Upper lobe of left lung (tissue), 6 donors: ENCODE results near the gene CMPK2. TPM values are rescaled to one million over a fixed set of nuclear protein-coding genes. Genes with fewer than 3 reads are reported as not detected.

Experiments used
- ATAC-seq, 2 donors: fragments of 200-7000 bp; cut with Tn5 transposase; one replicate each; pipeline ENCODE4 v1.9.1; 2022; ENCODE audit warnings: mild to moderate bottlenecking in 2 of 2, moderate library complexity in 2 of 2; ENCODE audit not compliant: low FRiP score in 2 of 2
- DNase-seq, 2 donors: peaks; one replicate each; pipeline ENCODE4 v3.0.0-alpha.2; 2019 to 2020
- H3K27ac ChIP-seq, 4 donors: fragments of 200-600 bp; sonication (generic); one replicate each; pipeline ENCODE4 v1.5.1; 2016 to 2019
- H3K27me3 ChIP-seq, 4 donors: fragments of 200-600 bp; sonication (generic); one replicate each; pipeline ENCODE4 v1.5.1; 2017 to 2019
- H3K36me3 ChIP-seq, 4 donors: fragments of 200-600 bp; sonication (generic); one replicate each; pipeline ENCODE4 v1.5.1; 2016 to 2019
- H3K4me1 ChIP-seq, 4 donors: fragments of 200-600 bp; sonication (generic); one replicate each; pipeline ENCODE4 v1.5.1; 2018 to 2019
- H3K4me3 ChIP-seq, 4 donors: fragments of 200-600 bp; sonication (generic); one replicate each; pipeline ENCODE4 v1.5.1; 2017 to 2019; ENCODE audit warnings: mild to moderate bottlenecking in 2 of 4, moderate library complexity in 1 of 4
- H3K9me3 ChIP-seq, 4 donors: fragments of 200-600 bp; sonication (generic); one replicate each; pipeline ENCODE4 v1.5.1; 2018 to 2019
- CTCF ChIP-seq, 6 experiments: fragments of 450-650 bp in 4 of 6; fragments of 200-600 bp in 2 of 6; sonication (generic) in 2 of 6; IDR thresholded peaks; one replicate each; pipeline ENCODE4 v1.5.1; 2016 to 2019; ENCODE audit warnings: antibody characterized with exemption in 6 of 6
- EP300 ChIP-seq, 4 donors: sonication (generic); formaldehyde crosslinking; IDR thresholded peaks; one replicate each; pipeline ENCODE4 v1.5.1; 2017; ENCODE audit warnings: antibody characterized with exemption in 4 of 4, control low read depth in 2 of 4
- POLR2A ChIP-seq, 4 donors: fragments of 450-650 bp; IDR thresholded peaks; one replicate each; pipeline ENCODE4 v1.5.1; 2016 to 2017; ENCODE audit warnings: antibody characterized with exemption in 4 of 4, mild to moderate bottlenecking in 2 of 4
- POLR2AphosphoS5 ChIP-seq, 2 donors: sonication (generic); formaldehyde crosslinking; IDR thresholded peaks; one replicate each; pipeline ENCODE4 v1.5.1; 2017; ENCODE audit warnings: antibody characterized with exemption in 2 of 2
- whole genome bisulfite sequencing, 2 donors: methylation state at CpG; one replicate each; pipeline ENCODE4 v1.1.5; 2017 to 2018; 5-methylcytosine and 5-hydroxymethylcytosine counted together
- total RNA-seq, 6 donors: library from RNA; depleted of rRNA in 4 of 6; stranded (reverse); fragments of >200 nt in 4 of 6; gene quantifications; one replicate each; pipeline versions ENCODE4 v1.1.0 to v1.2.1, GENCODE V29; 2016 to 2021
- donor health status: DM: no; HTN: no; CAD: no; lungs with moderate emphysema.
- donor health status: DM: no; HTN: yes; CAD: no; lungs with severe emphysema.

CMPK2 gene
- total RNA-seq, 6 donors from 2014 or later = 18.0 to 37.2 (median 20.7) TPM

GRCh38 chr2:6911721-6912120 is 46.0 kb upstream of the CMPK2 start:
- no peak for DNase-seq
- Histone ChIP-seq H3K36me3 (no peaks in the 10 kb centered on the region), H3K27ac (no peak overlapping the region), H3K4me1 (peaks cover 0 to under 1% (median 0%) of the 10 kb centered on the region in 4 donors), H3K4me3 (no peak overlapping the region), H3K9me3 (no peaks in the 10 kb centered on the region), H3K27me3 (no peaks in the 10 kb centered on the region)
- no peak for ATAC-seq
- no peak for TF ChIP-seq POLR2A (IDR thresholded peaks at IDR 0.05)
- TF ChIP-seq POLR2AphosphoS5 (IDR thresholded peaks at IDR 0.05) = no peak
- TF ChIP-seq CTCF (IDR thresholded peaks at IDR 0.05) = no peak
- TF ChIP-seq EP300 (IDR thresholded peaks at IDR 0.05) = no peak

DNA sequence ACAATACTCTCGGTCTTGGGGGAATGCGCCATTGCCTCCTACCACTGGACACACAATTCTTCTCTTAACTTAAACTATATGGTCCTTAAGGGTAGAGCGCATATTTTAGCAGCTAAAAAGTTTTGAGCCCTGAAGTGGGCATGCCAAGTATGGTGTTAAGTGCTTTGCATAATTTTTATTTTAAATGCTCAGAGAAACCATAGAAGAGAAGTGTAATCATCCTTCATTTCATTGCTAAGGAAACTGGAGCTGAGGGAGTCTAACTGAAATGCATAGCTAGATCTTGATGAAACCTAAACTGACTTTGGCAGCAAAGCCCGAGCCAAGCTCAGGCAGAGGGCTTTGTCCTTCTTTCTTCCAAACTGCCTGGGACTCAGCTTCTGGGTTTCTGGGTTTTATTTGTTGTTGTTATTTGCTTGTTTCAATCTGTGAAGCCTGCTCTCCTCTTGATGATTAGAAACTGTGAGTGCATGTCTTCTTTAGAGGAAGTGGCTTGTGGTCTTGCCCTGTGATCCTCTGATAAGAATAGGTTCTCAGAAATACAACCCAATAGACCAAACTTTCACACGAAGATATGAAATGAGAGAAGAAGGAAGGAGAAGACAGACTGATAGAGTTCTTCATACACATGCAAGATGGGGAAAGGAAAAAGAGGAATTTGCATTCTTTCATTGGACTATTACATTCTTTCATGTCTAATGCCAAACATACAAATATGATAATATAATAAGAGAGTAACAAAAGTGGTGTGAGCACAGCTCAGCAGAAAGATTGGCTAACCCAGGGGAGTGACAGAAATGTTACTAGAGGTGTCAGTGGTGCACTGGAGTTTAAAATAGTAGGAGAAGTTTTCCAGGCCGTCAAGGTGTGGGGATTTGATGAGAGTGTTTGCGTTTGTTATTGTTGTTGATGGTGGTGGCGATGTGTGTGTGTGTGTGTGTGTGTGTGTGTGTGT is 44.0 kb upstream of the CMPK2 start:
- DNase-seq (no peak), ATAC-seq (no peak)
- Histone ChIP-seq H3K27me3 (no peaks in the 10 kb centered on the region), H3K27ac (no peak overlapping the region), H3K4me3 (no peak overlapping the region), H3K4me1 (no peaks in the 10 kb centered on the region), H3K36me3 (no peaks in the 10 kb centered on the region), H3K9me3 (no peaks in the 10 kb centered on the region)
- TF ChIP-seq CTCF (IDR thresholded peaks at IDR 0.05) (no peak), EP300 (IDR thresholded peaks at IDR 0.05) (no peak), POLR2AphosphoS5 (IDR thresholded peaks at IDR 0.05) (no peak)
- WGBS, 2 donors = 65 to 66% methylated on average over 8 of the region's 8 CpGs

- Histone ChIP-seq H3K36me3 (no peaks in the 10 kb centered on the region), H3K9me3 (no peaks in the 10 kb centered on the region)
Observed at GRCh38 chr2:6908291-6908690, 42.6 kb upstream of the CMPK2 start.

DNA sequence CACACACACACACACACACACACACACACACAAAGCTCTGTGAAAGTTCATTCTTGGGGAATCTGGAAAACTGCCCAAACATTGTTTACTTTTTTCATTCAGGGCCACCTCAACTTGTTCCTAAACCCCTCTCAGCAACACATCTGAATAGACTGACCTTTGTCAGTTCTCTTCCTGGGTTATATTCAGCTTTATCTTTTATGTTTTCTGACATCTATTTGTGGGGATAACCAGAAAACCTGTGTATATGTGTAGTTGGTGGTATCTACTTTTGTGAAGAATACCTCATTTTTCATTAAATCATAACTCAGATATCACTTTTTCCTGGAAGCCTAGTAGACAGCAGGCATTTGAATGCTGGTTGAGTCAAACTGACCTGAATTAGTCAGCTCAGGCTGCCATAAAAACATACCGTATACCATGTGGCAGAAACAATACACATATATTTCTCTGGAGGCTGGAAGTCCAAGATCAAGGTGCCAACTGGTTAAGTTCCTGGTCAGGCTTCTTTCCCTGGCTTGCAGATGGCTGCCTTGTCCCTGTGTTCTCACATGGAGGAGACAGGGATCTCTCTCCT is 40.5 kb upstream of the CMPK2 start:
- Histone ChIP-seq H3K4me1 (no peaks in the 10 kb centered on the region), H3K4me3 (no peak overlapping the region), H3K27ac (no peak overlapping the region), H3K9me3 (no peaks in the 10 kb centered on the region), H3K27me3 (no peaks in the 10 kb centered on the region), H3K36me3 (no peaks in the 10 kb centered on the region)
- 81 to 89% methylated on average over 1 of the region's 1 CpG for WGBS, 2 donors
- TF ChIP-seq CTCF (IDR thresholded peaks at IDR 0.05) (no peak), POLR2A (IDR thresholded peaks at IDR 0.05) (no peak), POLR2AphosphoS5 (IDR thresholded peaks at IDR 0.05) (no peak), EP300 (IDR thresholded peaks at IDR 0.05) (no peak)
- no peak for ATAC-seq
- DNase-seq = no peak

More at GRCh38 chr2:6908291-6908690, 42.6 kb upstream of the CMPK2 start:
- no peak overlapping the region for H3K27ac ChIP-seq
- WGBS, 2 donors = 85 to 98% methylated on average over 2 of the region's 2 CpGs
- no peaks in the 10 kb centered on the region for H3K4me1 ChIP-seq
- H3K4me3 ChIP-seq = no peak overlapping the region
- TF ChIP-seq EP300 (IDR thresholded peaks at IDR 0.05) (no peak), POLR2AphosphoS5 (IDR thresholded peaks at IDR 0.05) (no peak), POLR2A (IDR thresholded peaks at IDR 0.05) (no peak), CTCF (IDR thresholded peaks at IDR 0.05) (no peak)
- ATAC-seq (no peak), DNase-seq (no peak)
- no peaks in the 10 kb centered on the region for H3K27me3 ChIP-seq
